Smooth muscle cell (in vitro differentiated cells): Measurements from ENCODE around the gene ARMH2. TPM values are rescaled to one million over a fixed set of nuclear protein-coding genes. Genes with fewer than 3 reads are reported as not detected.

Source experiments
- DNase-seq: peaks from one replicate; lab custom pipeline; 2025; ENCODE audit not compliant: unreplicated experiment; lab: John Stamatoyannopoulos, UW
- H2AFZ ChIP-seq: fragments of 200-600 bp; sonication (generic); 2 replicates; pipeline ENCODE4 v1.6.0; 2016; ENCODE audit warnings: antibody characterized with exemption, low read depth, mild to moderate bottlenecking
- H3F3A ChIP-seq: fragments of 200-600 bp; sonication (generic); 2 replicates; pipeline ENCODE4 v1.6.0; 2017; ENCODE audit warnings: antibody characterized with exemption, low read depth
- H3K27ac ChIP-seq: fragments of 200-600 bp; sonication (generic); 2 replicates; pipeline ENCODE4 v1.5.1; 2016; ENCODE audit warnings: low read depth, mild to moderate bottlenecking
- H3K27me3 ChIP-seq: fragments of 200-600 bp; sonication (generic); 2 replicates; pipeline ENCODE4 v1.6.1; 2016; ENCODE audit warnings: low read depth, mild to moderate bottlenecking
- H3K36me3 ChIP-seq: fragments of 200-600 bp; sonication (generic); 2 replicates; pipeline ENCODE4 v1.5.1; 2016; ENCODE audit warnings: low read depth
- H3K4me1 ChIP-seq: fragments of 200-600 bp; sonication (generic); 2 replicates; pipeline ENCODE4 v1.5.1; 2016; ENCODE audit warnings: low read depth
- H3K4me2 ChIP-seq: fragments of 200-600 bp; sonication (generic); 2 replicates; pipeline ENCODE4 v1.6.0; 2016; ENCODE audit warnings: mild to moderate bottlenecking
- H3K4me3 ChIP-seq: fragments of 200-600 bp; sonication (generic); 2 replicates; pipeline ENCODE4 v1.5.1; 2016; ENCODE audit warnings: mild to moderate bottlenecking
- H3K79me2 ChIP-seq: fragments of 200-600 bp; sonication (generic); 2 replicates; pipeline ENCODE4 v1.6.0; 2016; ENCODE audit warnings: low read depth, mild to moderate bottlenecking
- H3K9ac ChIP-seq: fragments of 200-600 bp; sonication (generic); 2 replicates; pipeline ENCODE4 v1.6.0; 2016; ENCODE audit warnings: low read depth
- H3K9me3 ChIP-seq: fragments of 200-600 bp; sonication (generic); replicated peaks from 2 replicates; pipeline ENCODE4 v1.5.1; 2016; ENCODE audit warnings: low read depth
- H4K20me1 ChIP-seq: fragments of 200-600 bp; sonication (generic); 2 replicates; pipeline ENCODE4 v1.6.0; 2016; ENCODE audit warnings: low read depth
- WGBS: methylation state at CpG from one replicate; pipeline ENCODE4 v1.1.7; 2016; ENCODE audit warnings: low lambda C conversion rate; 5-methylcytosine and 5-hydroxymethylcytosine counted together
- polyA plus RNA-seq: library from polyadenylated mRNA; unstranded; fragments of >200 nt; fragmentation: Nextera tagmentation; extraction: Ambion mirVana; gene quantifications from 2 replicates; pipeline ENCODE4 v1.2.1, GENCODE V29; 2016
- total RNA-seq: library from RNA; depleted of rRNA; stranded (reverse); fragments of >200 nt; gene quantifications from 2 replicates; pipeline ENCODE4 v1.2.3, GENCODE V29; 2014
- TF ChIP-seq, protein P1 (sequence below): fragments of 200-600 bp; sonication (generic); IDR thresholded peaks from 2 replicates; pipeline ENCODE4 v1.5.1; 2017; ENCODE audit warnings: borderline replicate concordance, mild to moderate bottlenecking, antibody characterized with exemption; ENCODE audit not compliant: insufficient read depth, poor library complexity, severe bottlenecking

Gene ARMH2
- total and polyA plus RNA-seq, 2 experiments from 2014 or later = not detected

DNA sequence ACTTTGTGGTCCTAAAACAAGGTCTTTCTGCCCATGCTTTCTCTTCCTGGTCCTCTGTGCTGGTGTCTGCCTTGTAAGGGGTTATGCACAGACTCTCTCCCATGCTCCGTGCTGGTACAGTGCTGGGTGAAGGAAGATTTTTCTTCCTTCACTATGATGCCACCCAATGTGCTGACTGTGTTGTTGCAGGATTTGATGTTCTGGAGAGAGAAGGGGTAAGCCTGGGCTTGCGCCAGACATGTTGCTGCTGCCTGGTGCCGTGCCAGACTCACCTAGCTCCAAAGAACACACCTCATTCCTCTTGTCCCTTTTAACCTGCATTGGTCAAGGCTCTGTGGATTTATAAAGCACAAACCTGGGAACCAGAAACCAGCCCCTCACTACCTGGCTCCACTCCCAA is 28.4 kb upstream of the ARMH2 start:
- Histone ChIP-seq H3K9ac (no peak overlapping the region), H3K27ac (no peak overlapping the region), H3K79me2 (no peaks in the 10 kb centered on the region), H3K4me2 (no peak overlapping the region), H3K36me3 (no peaks in the 10 kb centered on the region), H3F3A (no peaks in the 10 kb centered on the region), H3K4me3 (no peak overlapping the region), H3K4me1 (no peaks in the 10 kb centered on the region), H3K9me3 (no peaks in the 10 kb centered on the region), H4K20me1 (no peaks in the 10 kb centered on the region), H2AFZ (peak overlapping the region; percentile 34), H3K27me3 (no peaks in the 10 kb centered on the region)
- DNase-seq = no peak
- TF ChIP-seq, protein P1, sequence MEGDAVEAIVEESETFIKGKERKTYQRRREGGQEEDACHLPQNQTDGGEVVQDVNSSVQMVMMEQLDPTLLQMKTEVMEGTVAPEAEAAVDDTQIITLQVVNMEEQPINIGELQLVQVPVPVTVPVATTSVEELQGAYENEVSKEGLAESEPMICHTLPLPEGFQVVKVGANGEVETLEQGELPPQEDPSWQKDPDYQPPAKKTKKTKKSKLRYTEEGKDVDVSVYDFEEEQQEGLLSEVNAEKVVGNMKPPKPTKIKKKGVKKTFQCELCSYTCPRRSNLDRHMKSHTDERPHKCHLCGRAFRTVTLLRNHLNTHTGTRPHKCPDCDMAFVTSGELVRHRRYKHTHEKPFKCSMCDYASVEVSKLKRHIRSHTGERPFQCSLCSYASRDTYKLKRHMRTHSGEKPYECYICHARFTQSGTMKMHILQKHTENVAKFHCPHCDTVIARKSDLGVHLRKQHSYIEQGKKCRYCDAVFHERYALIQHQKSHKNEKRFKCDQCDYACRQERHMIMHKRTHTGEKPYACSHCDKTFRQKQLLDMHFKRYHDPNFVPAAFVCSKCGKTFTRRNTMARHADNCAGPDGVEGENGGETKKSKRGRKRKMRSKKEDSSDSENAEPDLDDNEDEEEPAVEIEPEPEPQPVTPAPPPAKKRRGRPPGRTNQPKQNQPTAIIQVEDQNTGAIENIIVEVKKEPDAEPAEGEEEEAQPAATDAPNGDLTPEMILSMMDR = no peak
- WGBS = 94% methylated on average over 3 of the region's 3 CpGs

DNA sequence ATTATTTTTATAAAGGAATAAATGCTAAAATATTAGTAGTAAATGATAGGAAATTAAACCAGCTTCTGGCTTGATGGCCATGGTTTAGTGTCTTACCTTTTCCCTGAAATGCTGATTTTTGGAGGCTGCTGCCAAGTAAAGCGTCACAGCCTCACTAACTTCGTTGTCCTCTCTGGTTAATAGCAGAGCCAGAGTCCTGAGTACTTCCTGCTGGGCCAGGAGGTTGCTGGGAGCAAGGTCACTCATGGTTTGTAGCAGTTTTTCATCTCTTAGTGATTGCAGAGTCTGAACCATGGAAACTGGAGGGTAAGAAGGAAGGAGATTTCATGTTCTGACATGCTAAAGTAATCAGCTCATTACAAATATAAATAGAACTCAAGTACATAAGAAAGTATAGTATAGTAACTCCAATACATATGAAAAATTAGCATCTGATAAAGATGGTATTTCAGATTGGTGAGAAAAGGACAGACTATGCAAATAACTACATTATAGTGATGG is 26.5 kb upstream of the ARMH2 start:
- 96% methylated on average over 2 of the region's 2 CpGs for WGBS
- Histone ChIP-seq H3K27ac (no peak overlapping the region), H3K9ac (no peak overlapping the region), H3K4me1 (no peaks in the 10 kb centered on the region), H2AFZ (no peak overlapping the region), H3K36me3 (no peaks in the 10 kb centered on the region), H3F3A (no peaks in the 10 kb centered on the region), H3K4me2 (no peak overlapping the region), H3K79me2 (no peaks in the 10 kb centered on the region), H3K27me3 (no peaks in the 10 kb centered on the region), H3K9me3 (no peaks in the 10 kb centered on the region), H4K20me1 (no peaks in the 10 kb centered on the region), H3K4me3 (no peak overlapping the region)
- TF ChIP-seq, protein P1 = no peak
- DNase-seq = no peak

DNA sequence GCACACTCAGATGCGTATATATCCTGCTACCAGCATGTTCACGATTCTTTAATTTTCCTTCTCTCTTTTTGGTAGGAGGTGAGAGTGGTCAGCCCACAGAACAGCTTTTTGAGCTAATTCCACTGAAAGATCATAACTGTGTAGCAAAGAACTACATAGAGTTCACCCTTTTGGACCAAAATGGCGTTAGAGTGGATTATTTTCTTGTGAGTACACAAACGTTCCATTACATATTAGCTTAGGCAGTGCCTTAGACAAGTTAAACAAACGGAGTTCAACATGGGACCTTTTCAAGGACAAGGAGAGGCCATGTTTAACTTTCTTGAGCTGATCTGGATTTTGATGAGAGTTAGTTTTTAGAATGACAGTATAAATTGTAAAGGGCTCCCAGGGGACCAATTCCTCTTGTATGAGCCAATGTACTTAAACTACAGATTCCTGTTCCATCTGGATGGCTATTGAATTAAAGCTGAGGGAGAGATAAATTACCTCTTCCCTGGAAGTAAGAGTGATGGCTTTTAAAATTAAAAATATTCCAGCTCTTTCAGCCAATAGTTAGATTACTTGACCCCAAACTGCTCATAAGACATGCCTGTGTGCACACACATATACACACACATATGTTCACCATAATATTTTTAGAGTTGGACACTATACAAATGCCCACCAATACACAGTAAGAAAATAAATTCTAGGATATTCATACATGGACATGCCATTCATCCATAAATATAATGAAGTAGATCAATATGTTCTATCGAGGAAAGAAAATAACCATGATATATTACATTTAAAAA is 25.6 kb upstream of the ARMH2 start:
- H3K4me1 ChIP-seq = no peaks in the 10 kb centered on the region
- 96% methylated on average over 6 of the region's 6 CpGs for WGBS

More for the DNA sequence above, 25.6 kb upstream of the ARMH2 start:
- H4K20me1 ChIP-seq = no peaks in the 10 kb centered on the region
- no peak overlapping the region for H3K4me3 ChIP-seq
- H3K36me3 ChIP-seq = no peaks in the 10 kb centered on the region
- no peaks in the 10 kb centered on the region for H3F3A ChIP-seq
- no peak for DNase-seq
- no peaks in the 10 kb centered on the region for H3K9me3 ChIP-seq
- no peak overlapping the region for H3K27ac ChIP-seq
- no peaks in the 10 kb centered on the region for H3K27me3 ChIP-seq
- no peaks in the 10 kb centered on the region for H3K79me2 ChIP-seq
- TF ChIP-seq, protein P1 = no peak
- H3K4me2 ChIP-seq = no peak overlapping the region
- no peak overlapping the region for H2AFZ ChIP-seq
- no peak overlapping the region for H3K9ac ChIP-seq
